Effector CD4-positive, alpha-beta T cell (primary cell): Measurements from ENCODE around the gene OLFML2B.
"Not testable (repeated sequence)": the region's sequence is repeated elsewhere in the genome, so short reads cannot be mapped to it uniquely, and the experiment has no call there.

ENCODE experiments used
- DNase-seq: peaks from one replicate; pipeline ENCODE4 v3.0.0-alpha.2; 2020

Gene OLFML2B

GRCh38 chr1:162033428-162033827, 9.8 kb upstream of the OLFML2B start:
- DNase-seq, result no peak

GRCh38 chr1:162030759-162031280, 7.2 kb upstream of the OLFML2B start:
- DNase-seq, result no peak

- no peak for DNase-seq
Observed at GRCh38 chr1:162029157-162029556, 5.5 kb upstream of the OLFML2B start.

GRCh38 chr1:162028726-162029125, 5.1 kb upstream of the OLFML2B start:
- no peak for DNase-seq

GRCh38 chr1:162026881-162027280, 3.2 kb upstream of the OLFML2B start:
- DNase-seq, result no peak

GRCh38 chr1:162025541-162025940, 1.9 kb upstream of the OLFML2B start:
- no peak for DNase-seq

- DNase-seq, result no peak
Observed at GRCh38 chr1:162023181-162023546, 505 bp downstream of the OLFML2B start.

GRCh38 chr1:162022626-162023025, 1.0 kb downstream of the OLFML2B start:
- DNase-seq, result no peak

- no peak for DNase-seq
Observed at GRCh38 chr1:162021124-162021523, 2.5 kb downstream of the OLFML2B start.

- no peak for DNase-seq
Observed at GRCh38 chr1:162020150-162020549, 3.5 kb downstream of the OLFML2B start.

- no peak for DNase-seq
Observed at GRCh38 chr1:162019446-162019845, 4.2 kb downstream of the OLFML2B start.

- no peak for DNase-seq
Observed at GRCh38 chr1:162019006-162019405, 4.7 kb downstream of the OLFML2B start.

- no peak for DNase-seq
Observed at GRCh38 chr1:162018418-162018817, 5.3 kb downstream of the OLFML2B start.

GRCh38 chr1:162017791-162018190, 5.9 kb downstream of the OLFML2B start:
- not testable (repeated sequence) for DNase-seq

GRCh38 chr1:162016631-162017030, 7.0 kb downstream of the OLFML2B start:
- no peak for DNase-seq

GRCh38 chr1:162015196-162015595, 8.5 kb downstream of the OLFML2B start:
- DNase-seq, result no peak

- DNase-seq, result no peak
Observed at GRCh38 chr1:162014202-162014601, 9.5 kb downstream of the OLFML2B start.

GRCh38 chr1:162013289-162013688, 10.4 kb downstream of the OLFML2B start:
- no peak for DNase-seq

GRCh38 chr1:162011337-162012012, 12.2 kb downstream of the OLFML2B start:
- no peak for DNase-seq

GRCh38 chr1:162010175-162010506, 13.5 kb downstream of the OLFML2B start:
- DNase-seq, result no peak

GRCh38 chr1:162009501-162010174, 14.0 kb downstream of the OLFML2B start:
- no peak for DNase-seq

GRCh38 chr1:162008799-162009198, 14.9 kb downstream of the OLFML2B start:
- no peak for DNase-seq

- DNase-seq, result no peak
Observed at GRCh38 chr1:162007466-162007865, 16.2 kb downstream of the OLFML2B start.

- no peak for DNase-seq
Observed at GRCh38 chr1:162006081-162006480, 17.6 kb downstream of the OLFML2B start.
